H1 (cell line): ENCODE data around the gene TM2D1. TPM values are rescaled to one million over a fixed set of nuclear protein-coding genes. Genes with fewer than 3 reads are reported as not detected.

Experiments
- CTCF ChIA-PET: fragments of 300-600 bp; sonication (Branson Sonifier 250); formaldehyde crosslinking; loops from one replicate; lab custom pipeline; 2021; ENCODE audit not compliant: partially characterized antibody; lab: Charles Lee
- POLR2A ChIA-PET: fragments of 300-600 bp; sonication (Branson Sonifier 250); formaldehyde crosslinking; loops from one replicate; lab custom pipeline; 2021; ENCODE audit warnings: inconsistent platforms; ENCODE audit not compliant: partially characterized antibody; lab: Charles Lee
- DNase-seq, 2 experiments: peaks; one replicate each; pipeline versions ENCODE4 v3.0.0 to v3.0.0-alpha.2; 2010 to 2022; ENCODE audit warnings: low spot score in 2 of 2, low read depth in 1 of 2, mixed read lengths in 1 of 2
- FAIRE-seq: peaks from 2 replicates; lab custom pipeline; 2011; peaks lifted over from hg19 to GRCh38; lab: Jason Lieb, UNC
- H2AFZ ChIP-seq: 2 replicates; pipeline ENCODE4 v1.8.1; 2012; ENCODE audit warnings: low read length, inconsistent platforms
- H2AK5ac ChIP-seq: 2 replicates; pipeline ENCODE4 v1.6.1; 2013; ENCODE audit warnings: low read depth, low read length
- H2BK120ac ChIP-seq: replicated peaks from 2 replicates; pipeline ENCODE3; 2013; ENCODE audit warnings: low read depth, low read length, inconsistent platforms
- H2BK12ac ChIP-seq: 2 replicates; pipeline ENCODE4 v1.6.1; 2013; ENCODE audit warnings: low read depth, low read length
- H2BK15ac ChIP-seq: 2 replicates; pipeline ENCODE4 v1.6.1; 2013; ENCODE audit warnings: low read length
- H2BK20ac ChIP-seq: 2 replicates; pipeline ENCODE4 v1.6.1; 2013; ENCODE audit warnings: low read length
- H2BK5ac ChIP-seq: 2 replicates; pipeline ENCODE4 v1.6.1; 2013; ENCODE audit warnings: low read depth, low read length
- H3K14ac ChIP-seq: 2 replicates; pipeline ENCODE4 v1.6.1; 2013; ENCODE audit warnings: inconsistent platforms; ENCODE audit not compliant: insufficient read length
- H3K18ac ChIP-seq: 2 replicates; pipeline ENCODE4 v1.6.1; 2013; ENCODE audit warnings: low read length; ENCODE audit errors: extremely low read depth
- H3K23ac ChIP-seq: 2 replicates; pipeline ENCODE4 v1.6.1; 2013; ENCODE audit warnings: inconsistent platforms; ENCODE audit not compliant: insufficient read length
- H3K23me2 ChIP-seq: 2 replicates; pipeline ENCODE4 v1.6.1; 2013; ENCODE audit warnings: low read depth, low read length
- H3K27ac ChIP-seq: 2 replicates; pipeline ENCODE4 v1.6.1; 2011; ENCODE audit warnings: low read depth, low read length, inconsistent platforms
- H3K27me3 ChIP-seq, 4 experiments: replicated peaks in 1 of 4; 1 replicate in 1 of 4; 2 replicates in 3 of 4; pipeline versions ENCODE4 v1.6.1 to v1.8.1; 2011 to 2013; ENCODE audit warnings: low read length in 3 of 4, mild to moderate bottlenecking in 3 of 4, inconsistent platforms in 2 of 4, mixed read lengths in 2 of 4, moderate library complexity in 1 of 4; ENCODE audit not compliant: control insufficient read depth in 3 of 4, insufficient read depth in 3 of 4; ENCODE audit errors: extremely low read depth in 1 of 4
- H3K36me3 ChIP-seq, 4 experiments: 2 replicates each; pipeline versions ENCODE4 v1.6.1 to v1.8.1; 2011 to 2013; ENCODE audit warnings: mild to moderate bottlenecking in 4 of 4, low read length in 3 of 4, moderate library complexity in 2 of 4, control low read depth in 1 of 4, inconsistent platforms in 1 of 4; ENCODE audit not compliant: insufficient read depth in 4 of 4, control insufficient read depth in 2 of 4
- H3K4ac ChIP-seq: replicated peaks from 2 replicates; pipeline ENCODE3; 2013; ENCODE audit warnings: low read length, low read depth, mixed read lengths, inconsistent platforms; ENCODE audit not compliant: insufficient read length
- H3K4me1 ChIP-seq, 4 experiments: replicated peaks in 1 of 4; 1 replicate in 1 of 4; 2 replicates in 3 of 4; pipeline versions ENCODE4 v1.6.1 to v1.8.1; 2011 to 2013; ENCODE audit warnings: low read length in 3 of 4, inconsistent platforms in 2 of 4, mixed read lengths in 1 of 4; ENCODE audit not compliant: insufficient read depth in 4 of 4, control insufficient read depth in 3 of 4
- H3K4me2 ChIP-seq, 2 experiments: 2 replicates each; pipeline versions ENCODE4 v1.6.1 to v1.8.1; 2011 to 2013; ENCODE audit warnings: low read depth in 2 of 2, low read length in 2 of 2, control low read depth in 1 of 2, inconsistent platforms in 1 of 2, mild to moderate bottlenecking in 1 of 2; ENCODE audit not compliant: insufficient read depth in 1 of 2
- H3K4me3 ChIP-seq, 4 experiments: fragments of 200-600, 300-600 bp in 1 of 4; sonication (generic), shearing (Covaris generic), sonication (Bioruptor Twin) in 1 of 4; 2 replicates each; pipeline versions ENCODE4 v1.5.1 to v1.8.1; 2011 to 2016; ENCODE audit warnings: low read length in 4 of 4, low read depth in 3 of 4, control low read depth in 2 of 4, inconsistent platforms in 2 of 4, mild to moderate bottlenecking in 2 of 4, mixed read lengths in 1 of 4, moderate library complexity in 1 of 4; ENCODE audit not compliant: insufficient read depth in 2 of 4; ENCODE audit errors: extremely low read depth in 1 of 4
- H3K56ac ChIP-seq: replicated peaks from 2 replicates; pipeline ENCODE3; 2013; ENCODE audit warnings: low read depth, mild to moderate bottlenecking, mixed read lengths, low read length, inconsistent platforms; ENCODE audit not compliant: insufficient read length
- H3K79me1 ChIP-seq: 2 replicates; pipeline ENCODE4 v1.6.1; 2013; ENCODE audit warnings: low read depth, low read length, control low read depth
- H3K79me2 ChIP-seq, 2 experiments: 2 replicates each; pipeline versions ENCODE4 v1.6.1 to v1.8.1; 2012 to 2013; ENCODE audit warnings: low read length in 2 of 2, mild to moderate bottlenecking in 2 of 2, inconsistent platforms in 1 of 2; ENCODE audit not compliant: insufficient read depth in 2 of 2, control insufficient read depth in 1 of 2
- H3K9ac ChIP-seq, 4 experiments: replicated peaks in 1 of 4; 1 replicate in 1 of 4; 2 replicates in 3 of 4; pipeline versions ENCODE4 v1.6.1 to v1.8.1; 2011 to 2013; ENCODE audit warnings: low read depth in 3 of 4, low read length in 3 of 4, control low read depth in 2 of 4, mild to moderate bottlenecking in 2 of 4, moderate library complexity in 2 of 4, inconsistent platforms in 1 of 4; ENCODE audit errors: extremely low read depth in 1 of 4
- H3K9me3 ChIP-seq, 2 experiments: 2 replicates each; pipeline versions ENCODE4 v1.6.1 to v1.8.1; 2012 to 2013; ENCODE audit warnings: mild to moderate bottlenecking in 2 of 2, moderate library complexity in 2 of 2, control low read depth in 1 of 2, inconsistent platforms in 1 of 2, low read depth in 1 of 2, low read length in 1 of 2, mixed read lengths in 1 of 2; ENCODE audit not compliant: insufficient read depth in 2 of 2
- H4K20me1 ChIP-seq, 2 experiments: replicated peaks in 1 of 2; 2 replicates each; pipeline versions ENCODE3 to v1.8.1; 2011 to 2013; ENCODE audit warnings: inconsistent platforms in 2 of 2, low read length in 2 of 2, mild to moderate bottlenecking in 1 of 2; ENCODE audit not compliant: insufficient read depth in 2 of 2, control insufficient read depth in 1 of 2
- H4K5ac ChIP-seq: 2 replicates; pipeline ENCODE4 v1.6.1; 2013; ENCODE audit warnings: low read length, low read depth, mixed read lengths, inconsistent platforms; ENCODE audit not compliant: insufficient read length
- H4K8ac ChIP-seq: 2 replicates; pipeline ENCODE4 v1.8.0; 2013; ENCODE audit warnings: mild to moderate bottlenecking, moderate library complexity, low read length, inconsistent platforms; ENCODE audit not compliant: insufficient read depth; ENCODE audit errors: extremely low read depth
- H4K91ac ChIP-seq: replicated peaks from 2 replicates; pipeline ENCODE3; 2013; ENCODE audit warnings: low read length, mixed read lengths, inconsistent platforms; ENCODE audit not compliant: insufficient read length
- CEBPB ChIP-seq: IDR thresholded peaks from 2 replicates; pipeline ENCODE4 v1.6.1; 2012; ENCODE audit warnings: low read depth, low read length
- CTBP2 ChIP-seq: IDR thresholded peaks from 2 replicates; pipeline ENCODE4 v1.7.0; 2011; ENCODE audit warnings: borderline replicate concordance, mild to moderate bottlenecking, moderate library complexity, mixed read lengths, low read length; ENCODE audit not compliant: insufficient read depth, insufficient read length
- EGR1 ChIP-seq: IDR thresholded peaks from 2 replicates; pipeline ENCODE4 v1.6.1; 2011; ENCODE audit warnings: low read depth, low read length, borderline replicate concordance
- FOSL1 ChIP-seq: IDR thresholded peaks from 2 replicates; pipeline ENCODE4 v1.6.1; 2011; ENCODE audit warnings: mild to moderate bottlenecking, low read depth, low read length, moderate library complexity; ENCODE audit not compliant: insufficient read depth
- GABPA ChIP-seq: IDR thresholded peaks from 2 replicates; pipeline ENCODE4 v1.6.1; 2011; ENCODE audit warnings: mild to moderate bottlenecking, low read length, moderate library complexity, borderline replicate concordance; ENCODE audit not compliant: insufficient read depth
- POLR2AphosphoS5 ChIP-seq: IDR thresholded peaks from 2 replicates; pipeline ENCODE4 v1.6.1; 2011; ENCODE audit warnings: low read depth, low read length
- YY1 ChIP-seq: IDR thresholded peaks from 2 replicates; pipeline ENCODE4 v1.6.1; 2011; ENCODE audit warnings: low read depth, mild to moderate bottlenecking, low read length
- WGBS, 2 experiments: shearing (Covaris generic) in 1 of 2; methylation state at CpG; one replicate each; pipeline versions ENCODE4 v1.1.6 to v1.1.7; 2013 to 2015; ENCODE audit warnings: low lambda C conversion rate in 2 of 2, mixed read lengths in 2 of 2, inconsistent platforms in 1 of 2, low coverage in 1 of 2, missing lambda C conversion rate in 1 of 2; ENCODE audit not compliant: insufficient replicate concordance in 2 of 2, insufficient coverage in 1 of 2, insufficient read length in 1 of 2; ENCODE audit errors: extremely low coverage in 1 of 2, missing lambda C conversion rate in 1 of 2; 5-methylcytosine and 5-hydroxymethylcytosine counted together
- polyA plus RNA-seq, 7 experiments: library from polyadenylated mRNA; depleted of rRNA in 3 of 7; stranded (reverse) in 5 of 7; unstranded in 2 of 7; fragments of >200 nt in 5 of 7; fragments of 200-250 nt in 2 of 7; gene quantifications; 1 replicate in 5 of 7; 2 replicates in 1 of 7; 4 replicates in 1 of 7; pipeline versions ENCODE4 v1.2.1 to v1.2.3, GENCODE V29; 2011 to 2013; ENCODE audit warnings: missing spikeins in 2 of 7, mixed read lengths in 2 of 7
- total RNA-seq: library from RNA; stranded (reverse); fragmentation: NEBNext Ultra II Directional; extraction: Animal tissue kit (Norgen Biotek cat#: 25700); gene quantifications from 2 replicates; pipeline ENCODE4 v1.2.1, GENCODE V29; 2021

TM2D1 gene
- total and polyA plus RNA-seq, 2 of the 8 experiments (the other 6 are each of a cell fraction or from before 2014, with no cell fraction given) = 17.7 to 20.5 TPM

GRCh38 chr1:61644303-61644702 lies 80.6 kb downstream of the TM2D1 start:
- no peak overlapping the region for H4K8ac ChIP-seq
- H3K9ac ChIP-seq = no peak overlapping the region
- peaks cover 0 to 8% (median 2%) of the 10 kb centered on the region in 4 experiments; a peak in 3 of 7 replicates for H3K4me1 ChIP-seq
- no peak overlapping the region for H3K56ac ChIP-seq
- no peaks in the 10 kb centered on the region for H3K79me1 ChIP-seq
- 84 to 100% methylated on average over 1 to 4 of the region's 4 CpGs for WGBS, 2 experiments
- no peak overlapping the region for H4K91ac ChIP-seq
- no peak overlapping the region for H2BK15ac ChIP-seq
- no peaks in the 10 kb centered on the region for H3K9me3 ChIP-seq
- no peak overlapping the region for H4K5ac ChIP-seq
- peaks cover 0 to 6% (median 0%) of the 10 kb centered on the region in 4 experiments; a peak in 1 of 7 replicates for H3K27me3 ChIP-seq
- H3K4me2 ChIP-seq = no peak overlapping the region
- no peak overlapping the region for H3K4me3 ChIP-seq
- H3K23ac ChIP-seq = no peak overlapping the region
- no peaks in the 10 kb centered on the region for H3K23me2 ChIP-seq
- no peak overlapping the region for H2BK120ac ChIP-seq
- H2BK5ac ChIP-seq = no peak overlapping the region
- H3K14ac ChIP-seq = no peak overlapping the region
- H3K27ac ChIP-seq = no peak overlapping the region
- DNase-seq = no peak
- no peak overlapping the region for H2AK5ac ChIP-seq
- H3K36me3 ChIP-seq = no peaks in the 10 kb centered on the region
- FAIRE-seq = no peak
- H2BK12ac ChIP-seq = no peak overlapping the region
- no peaks in the 10 kb centered on the region for H4K20me1 ChIP-seq
- H3K4ac ChIP-seq = no peak overlapping the region
- CTCF ChIA-PET = interaction anchor here (0.6 to 2.2 kb wide), 8 partner anchors 8 to 595 kb away, joined by 3 to 7 read pairs (median 4); no protein-coding TSS in a partner anchor
- TF ChIP-seq GABPA (no peak), POLR2AphosphoS5 (no peak), CEBPB (no peak), FOSL1 (no peak), YY1 (no peak), EGR1 (no peak), CTBP2 (no peak)
- no peaks in the 10 kb centered on the region for H3K79me2 ChIP-seq
- H3K18ac ChIP-seq = no peak overlapping the region
- no peak overlapping the region for H2AFZ ChIP-seq
- H2BK20ac ChIP-seq = no peak overlapping the region
- POLR2A ChIA-PET = no interaction called here
